Brain microvascular endothelial cell (primary cell): ENCODE results near the gene KCNK7.

Experiments used
- DNase-seq: peaks from one replicate; pipeline ENCODE4 v3.0.0-alpha.2; 2020
- H3K27ac ChIP-seq: fragments of 250-450 bp; sonication (Bioruptor Pico); 2 replicates; pipeline ENCODE4 v1.5.1; 2020; ENCODE audit warnings: mild to moderate bottlenecking, moderate library complexity
- H3K27me3 ChIP-seq: fragments of 250-450 bp; sonication (Bioruptor Pico); replicated peaks from 2 replicates; pipeline ENCODE4 v1.5.1; 2020; ENCODE audit warnings: mild to moderate bottlenecking
- H3K36me3 ChIP-seq: fragments of 250-450 bp; sonication (Bioruptor Pico); replicated peaks from 2 replicates; pipeline ENCODE4 v1.5.1; 2020; ENCODE audit warnings: mild to moderate bottlenecking
- H3K4me3 ChIP-seq: 2 replicates; pipeline ENCODE4 v1.5.1; 2011; ENCODE audit warnings: low read depth, mild to moderate bottlenecking, control low read depth, low read length, moderate library complexity
- in situ Hi-C: cut with HindIII; loops from 2 replicates; pipeline ENCODE4 v1.10.0; 2017; ENCODE audit warnings: low sequenced_read_pairs, low pct_ligation_motif_present
- TF ChIP-seq, protein P1 (sequence below): IDR thresholded peaks from 2 replicates; pipeline ENCODE4 v1.5.1; 2011; ENCODE audit warnings: low read depth, mild to moderate bottlenecking, moderate library complexity, low read length, control low read depth, inconsistent platforms; ENCODE audit errors: missing control alignments

The KCNK7 gene

DNA sequence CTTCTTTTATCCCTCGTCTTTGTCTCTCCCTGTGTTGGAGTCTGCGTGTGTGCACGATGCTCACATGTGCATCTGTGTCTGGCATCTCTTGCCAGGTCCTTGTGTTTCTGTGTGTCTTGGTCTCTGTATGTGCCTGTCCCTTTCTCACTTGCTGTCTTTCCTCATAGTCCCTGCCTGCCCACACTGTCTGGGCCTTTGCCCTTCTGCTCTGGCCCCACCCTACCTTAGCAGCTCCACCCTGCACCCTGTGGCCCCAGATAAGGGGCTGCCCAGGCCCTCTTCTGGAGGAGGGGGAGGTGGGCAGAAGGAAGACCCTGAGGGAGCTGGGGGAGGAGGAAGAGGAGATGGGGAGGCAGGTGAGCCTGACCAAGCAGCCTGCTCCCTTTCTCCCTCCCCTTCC is 16.9 kb downstream of the KCNK7 start:
- Histone ChIP-seq H3K27me3 (no peaks in the 10 kb centered on the region), H3K4me3 (no peak overlapping the region), H3K36me3 (peaks cover 16% of the 10 kb centered on the region), H3K27ac (no peak overlapping the region)
- no peak for DNase-seq
- TF ChIP-seq, protein P1, sequence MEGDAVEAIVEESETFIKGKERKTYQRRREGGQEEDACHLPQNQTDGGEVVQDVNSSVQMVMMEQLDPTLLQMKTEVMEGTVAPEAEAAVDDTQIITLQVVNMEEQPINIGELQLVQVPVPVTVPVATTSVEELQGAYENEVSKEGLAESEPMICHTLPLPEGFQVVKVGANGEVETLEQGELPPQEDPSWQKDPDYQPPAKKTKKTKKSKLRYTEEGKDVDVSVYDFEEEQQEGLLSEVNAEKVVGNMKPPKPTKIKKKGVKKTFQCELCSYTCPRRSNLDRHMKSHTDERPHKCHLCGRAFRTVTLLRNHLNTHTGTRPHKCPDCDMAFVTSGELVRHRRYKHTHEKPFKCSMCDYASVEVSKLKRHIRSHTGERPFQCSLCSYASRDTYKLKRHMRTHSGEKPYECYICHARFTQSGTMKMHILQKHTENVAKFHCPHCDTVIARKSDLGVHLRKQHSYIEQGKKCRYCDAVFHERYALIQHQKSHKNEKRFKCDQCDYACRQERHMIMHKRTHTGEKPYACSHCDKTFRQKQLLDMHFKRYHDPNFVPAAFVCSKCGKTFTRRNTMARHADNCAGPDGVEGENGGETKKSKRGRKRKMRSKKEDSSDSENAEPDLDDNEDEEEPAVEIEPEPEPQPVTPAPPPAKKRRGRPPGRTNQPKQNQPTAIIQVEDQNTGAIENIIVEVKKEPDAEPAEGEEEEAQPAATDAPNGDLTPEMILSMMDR: no peak
- in situ Hi-C loops: no loop called here

DNA sequence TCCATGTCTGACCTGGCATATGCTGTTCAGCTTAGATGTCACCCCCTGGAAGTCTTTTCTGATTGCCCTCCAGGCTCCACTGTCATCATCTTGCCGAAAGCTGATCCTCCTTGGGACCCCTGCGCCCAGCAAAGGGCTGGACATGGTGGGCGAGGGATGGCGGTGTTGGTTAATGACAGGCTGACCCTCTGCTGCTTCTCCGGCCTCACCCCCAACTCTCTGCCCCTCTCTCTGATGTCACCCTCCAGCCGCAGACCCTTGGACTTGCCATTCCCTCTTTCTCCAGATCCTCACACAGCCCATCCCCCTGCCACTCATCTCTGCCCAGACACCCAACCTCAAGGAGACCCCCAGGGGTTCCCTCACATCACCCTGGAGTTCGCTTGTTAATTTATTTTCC is 17.5 kb downstream of the KCNK7 start:
- Histone ChIP-seq H3K27me3 (no peaks in the 10 kb centered on the region), H3K27ac (no peak overlapping the region), H3K4me3 (no peak overlapping the region), H3K36me3 (peaks cover 19% of the 10 kb centered on the region)
- in situ Hi-C loops: no loop called here
- DNase-seq: no peak
- TF ChIP-seq, protein P1: no peak

- Histone ChIP-seq H3K4me3 (peak overlapping the region; percentile 5), H3K27ac (no peak overlapping the region), H3K27me3 (no peaks in the 10 kb centered on the region), H3K36me3 (peaks cover 19% of the 10 kb centered on the region)
- no peak for DNase-seq
- in situ Hi-C loops: no loop called here
- TF ChIP-seq, protein P1: no peak
Observed at GRCh38 chr11:65577756-65578109, 17.9 kb downstream of the KCNK7 start.

- Histone ChIP-seq H3K27me3 (no peaks in the 10 kb centered on the region), H3K36me3 (peaks cover 19% of the 10 kb centered on the region), H3K27ac (no peak overlapping the region), H3K4me3 (peak overlapping the region; percentile 58)
- no peak for DNase-seq
- in situ Hi-C loops: no loop called here
- TF ChIP-seq, protein P1: no peak
Observed at GRCh38 chr11:65576867-65577755, 18.5 kb downstream of the KCNK7 start.

- Histone ChIP-seq H3K4me3 (peak overlapping the region; percentile 58), H3K27ac (peak overlapping the region; percentile 13), H3K27me3 (no peaks in the 10 kb centered on the region), H3K36me3 (peaks cover 16% of the 10 kb centered on the region)
- DNase-seq: no peak
- TF ChIP-seq, protein P1: no peak
- in situ Hi-C loops: no loop called here
Observed at GRCh38 chr11:65576232-65576866, 19.3 kb downstream of the KCNK7 start.
